H9 (cell line): ENCODE results near the gene ATP11B. TPM values are rescaled to one million over a fixed set of nuclear protein-coding genes. Genes with fewer than 3 reads are reported as not detected.

Experiments used
- DNase-seq: peaks from one replicate; pipeline ENCODE4 v3.0.0-alpha.2; 2017
- H2AFZ ChIP-seq: one replicate; pipeline ENCODE4 v1.6.1; 2013; ENCODE audit warnings: mild to moderate bottlenecking, low read length, control low read depth, moderate library complexity
- H2AK5ac ChIP-seq: 2 replicates; pipeline ENCODE4 v1.6.1; 2013; ENCODE audit warnings: low read length, control low read depth, mixed read lengths; ENCODE audit not compliant: insufficient read length
- H2BK120ac ChIP-seq: one replicate; pipeline ENCODE4 v1.6.1; 2013; ENCODE audit warnings: low read depth, mild to moderate bottlenecking, low read length, control low read depth, inconsistent platforms; ENCODE audit not compliant: poor library complexity, severe bottlenecking
- H2BK12ac ChIP-seq: 2 replicates; pipeline ENCODE4 v1.6.1; 2013; ENCODE audit warnings: low read length, control low read depth, mixed read lengths, low read depth; ENCODE audit not compliant: insufficient read length
- H2BK15ac ChIP-seq: 2 replicates; pipeline ENCODE4 v1.6.1; 2013; ENCODE audit warnings: low read depth, low read length, control low read depth
- H2BK20ac ChIP-seq: one replicate; pipeline ENCODE4 v1.6.1; 2013; ENCODE audit warnings: low read depth, mild to moderate bottlenecking, low read length, control low read depth, inconsistent platforms; ENCODE audit not compliant: poor library complexity, severe bottlenecking
- H2BK5ac ChIP-seq: 2 replicates; pipeline ENCODE4 v1.6.1; 2013; ENCODE audit warnings: low read length, control low read depth, mixed read lengths; ENCODE audit not compliant: insufficient read length
- H3K14ac ChIP-seq: 2 replicates; pipeline ENCODE4 v1.6.1; 2013; ENCODE audit warnings: low read length, control low read depth; ENCODE audit not compliant: insufficient read depth
- H3K18ac ChIP-seq: 2 replicates; pipeline ENCODE4 v1.6.1; 2013; ENCODE audit warnings: low read depth, mild to moderate bottlenecking, mixed read lengths, low read length, control low read depth; ENCODE audit not compliant: insufficient read length
- H3K23ac ChIP-seq: 2 replicates; pipeline ENCODE4 v1.6.1; 2013; ENCODE audit warnings: low read length, control low read depth, mixed read lengths, low read depth; ENCODE audit not compliant: insufficient read length
- H3K23me2 ChIP-seq: 2 replicates; pipeline ENCODE4 v1.6.1; 2013; ENCODE audit warnings: low read depth, mild to moderate bottlenecking, mixed read lengths, low read length, control low read depth; ENCODE audit not compliant: insufficient read length, poor library complexity, severe bottlenecking
- H3K27ac ChIP-seq: 2 replicates; pipeline ENCODE4 v1.5.1; 2013; ENCODE audit warnings: low read length, control low read depth, mixed read lengths, low read depth; ENCODE audit not compliant: insufficient read length
- H3K27me3 ChIP-seq: 2 replicates; pipeline ENCODE4 v1.6.1; 2013; ENCODE audit warnings: low read length, control low read depth, inconsistent platforms; ENCODE audit not compliant: insufficient read depth
- H3K4ac ChIP-seq: 2 replicates; pipeline ENCODE4 v1.6.1; 2013; ENCODE audit warnings: low read depth, mild to moderate bottlenecking, control low read depth, inconsistent platforms, low read length, moderate library complexity
- H3K4me1 ChIP-seq: 2 replicates; pipeline ENCODE4 v1.6.1; 2013; ENCODE audit warnings: low read length, control low read depth, inconsistent platforms; ENCODE audit not compliant: insufficient read depth
- H3K4me2 ChIP-seq: 2 replicates; pipeline ENCODE4 v1.6.1; 2013; ENCODE audit warnings: low read length, control low read depth, mixed read lengths; ENCODE audit not compliant: insufficient read length, insufficient read depth
- H3K56ac ChIP-seq: 2 replicates; pipeline ENCODE4 v1.6.1; 2013; ENCODE audit warnings: low read depth, mild to moderate bottlenecking, mixed read lengths, low read length, control low read depth; ENCODE audit not compliant: insufficient read length
- H3K79me1 ChIP-seq: 2 replicates; pipeline ENCODE4 v1.6.1; 2013; ENCODE audit warnings: low read depth, mild to moderate bottlenecking, moderate library complexity, low read length, control low read depth, inconsistent platforms; ENCODE audit not compliant: insufficient read depth, poor library complexity, severe bottlenecking
- H3K79me2 ChIP-seq: 2 replicates; pipeline ENCODE4 v1.6.1; 2013; ENCODE audit warnings: low read length, control low read depth, inconsistent platforms; ENCODE audit not compliant: insufficient read depth
- H3K9ac ChIP-seq: 2 replicates; pipeline ENCODE4 v1.6.1; 2013; ENCODE audit warnings: low read length, control low read depth, mixed read lengths; ENCODE audit not compliant: insufficient read length; ENCODE audit errors: extremely low read depth
- H3K9me3 ChIP-seq: one replicate; pipeline ENCODE4 v1.6.1; 2013; ENCODE audit warnings: low read depth, low read length, inconsistent platforms; ENCODE audit not compliant: control insufficient read depth
- H3T11ph ChIP-seq: one replicate; pipeline ENCODE4 v1.6.1; 2013; ENCODE audit warnings: mild to moderate bottlenecking, low read length, control low read depth, inconsistent platforms
- H4K20me1 ChIP-seq: one replicate; pipeline ENCODE4 v1.6.1; 2013; ENCODE audit not compliant: control insufficient read depth, insufficient read length, insufficient read depth
- H4K5ac ChIP-seq: 2 replicates; pipeline ENCODE4 v1.6.1; 2013; ENCODE audit warnings: low read depth, mild to moderate bottlenecking, mixed read lengths, low read length, control low read depth; ENCODE audit not compliant: insufficient read length
- H4K8ac ChIP-seq: replicated peaks from 2 replicates; pipeline ENCODE4 v1.6.1; 2013; ENCODE audit warnings: low read length, control low read depth, mixed read lengths, low read depth; ENCODE audit not compliant: insufficient read length
- H4K91ac ChIP-seq: 2 replicates; pipeline ENCODE4 v1.6.1; 2013; ENCODE audit warnings: low read depth, mild to moderate bottlenecking, moderate library complexity, mixed read lengths, low read length, control low read depth; ENCODE audit not compliant: insufficient read length
- H3K27ac Mint-ChIP-seq, 3 experiments: 2 replicates in 2 of 3; 3 replicates in 1 of 3; pipeline ENCODE4 v1.8.0; 2020 to 2021; ENCODE audit warnings: mixed read lengths in 3 of 3, mild to moderate bottlenecking in 1 of 3, moderate library complexity in 1 of 3
- H3K27me3 Mint-ChIP-seq: 2 replicates; pipeline ENCODE4 v1.8.0; 2021; ENCODE audit warnings: low read depth, mild to moderate bottlenecking, moderate library complexity, mixed read lengths
- H3K36me3 Mint-ChIP-seq, 3 experiments: 2 replicates in 2 of 3; 3 replicates in 1 of 3; pipeline ENCODE4 v1.8.0; 2020 to 2021; ENCODE audit warnings: low read depth in 3 of 3, mixed read lengths in 3 of 3; ENCODE audit not compliant: insufficient read depth in 1 of 3
- H3K4me1 Mint-ChIP-seq, 2 experiments: 2 replicates each; pipeline ENCODE4 v1.8.0; 2020; ENCODE audit warnings: mixed read lengths in 2 of 2
- H3K4me3 Mint-ChIP-seq, 2 experiments: 2 replicates in 1 of 2; 3 replicates in 1 of 2; pipeline ENCODE4 v1.8.0; 2020 to 2021; ENCODE audit warnings: mild to moderate bottlenecking in 2 of 2, mixed read lengths in 2 of 2, moderate library complexity in 1 of 2
- H3K9me3 Mint-ChIP-seq, 2 experiments: 2 replicates in 1 of 2; 3 replicates in 1 of 2; pipeline ENCODE4 v1.8.0; 2020; ENCODE audit warnings: mild to moderate bottlenecking in 2 of 2, mixed read lengths in 2 of 2, moderate library complexity in 1 of 2
- CTCF ChIP-seq: fragments of 200-600 bp; sonication (generic); conservative IDR thresholded peaks from 3 replicates; pipeline ENCODE4 v1.8.0; 2021; ENCODE audit warnings: antibody characterized with exemption, mild to moderate bottlenecking
- WGBS: extraction: QIAGEN DNeasy Blood & Tissue Kit; methylation state at CpG from one replicate; pipeline ENCODE4 v1.1.7; 2013; ENCODE audit warnings: missing lambda C conversion rate, low lambda C conversion rate, mixed read lengths; ENCODE audit not compliant: insufficient read length; ENCODE audit errors: extremely low coverage; 5-methylcytosine and 5-hydroxymethylcytosine counted together
- total RNA-seq: library from RNA; stranded (reverse); gene quantifications from 2 replicates; pipeline ENCODE4 v1.2.1, GENCODE V29; 2021

ATP11B gene
- total RNA-seq, 1 experiment from 2014 or later: 30.0 TPM

DNA sequence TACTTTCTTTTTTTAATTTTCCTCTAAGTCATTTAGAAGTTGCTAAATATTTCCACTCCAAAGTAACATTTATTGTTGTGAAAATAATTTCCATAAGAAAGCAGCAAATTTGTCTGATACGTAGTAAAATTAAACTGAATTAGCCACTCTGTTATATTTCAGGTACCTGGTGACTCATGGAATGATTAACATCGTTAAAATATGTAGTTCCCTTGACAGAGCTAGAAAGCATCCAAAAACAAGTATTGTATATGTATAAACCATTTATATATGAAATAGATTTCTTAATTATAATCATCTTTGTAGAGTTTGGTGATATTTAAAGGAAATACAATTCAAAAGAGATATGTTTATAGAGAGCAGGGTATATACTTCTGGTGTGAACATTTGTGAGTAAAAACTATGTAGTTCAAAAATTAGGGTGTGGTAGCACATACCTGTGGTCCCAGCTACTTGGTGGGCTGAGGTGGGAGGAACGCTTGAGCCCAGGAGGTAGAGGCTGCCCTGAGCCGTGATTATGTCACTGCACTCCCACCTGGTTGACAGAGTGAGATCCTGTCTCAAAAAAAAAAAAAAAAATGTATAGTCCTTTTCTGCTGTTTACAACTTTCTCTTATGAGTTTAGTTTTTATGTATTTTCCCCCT is 36.6 kb downstream of the ATP11B start:
- Histone ChIP-seq H3K79me1 (no peaks in the 10 kb centered on the region), H3K4me1 (no peaks in the 10 kb centered on the region), H3K56ac (no peak overlapping the region), H3K27me3 (no peaks in the 10 kb centered on the region), H3K23ac (no peak overlapping the region), H4K5ac (no peak overlapping the region), H3K14ac (no peak overlapping the region), H2BK120ac (no peak overlapping the region), H2AFZ (no peak overlapping the region), H3K27ac (no peak overlapping the region), H2AK5ac (no peak overlapping the region), H2BK20ac (no peak overlapping the region), H2BK5ac (no peak overlapping the region), H3K4me2 (no peak overlapping the region), H3K4ac (no peak overlapping the region), H3K23me2 (no peaks in the 10 kb centered on the region), H3T11ph (no peak overlapping the region), H3K9me3 (no peaks in the 10 kb centered on the region), H4K20me1 (no peaks in the 10 kb centered on the region), H3K79me2 (no peaks in the 10 kb centered on the region), H4K91ac (no peak overlapping the region), H3K18ac (no peak overlapping the region), H2BK12ac (no peak overlapping the region), H3K9ac (no peak overlapping the region), H4K8ac (no peak overlapping the region), H2BK15ac (no peak overlapping the region)
- DNase-seq: no peak
- no peaks in the 10 kb centered on the region for H3K27me3 Mint-ChIP-seq
- H3K4me3 Mint-ChIP-seq: no peak overlapping the region
- TF ChIP-seq CTCF: no peak
- no peaks in the 10 kb centered on the region for H3K9me3 Mint-ChIP-seq
- no peaks in the 10 kb centered on the region for H3K4me1 Mint-ChIP-seq
- no peak overlapping the region for H3K27ac Mint-ChIP-seq
- no peaks in the 10 kb centered on the region for H3K36me3 Mint-ChIP-seq
- WGBS: no CpG with 5 or more reads among the region's 4 CpGs
